Activated gamma-delta T cell (primary cell): ENCODE measurements around the gene EPHA4.

ENCODE experiments used
- DNase-seq: peaks from one replicate; lab custom pipeline; 2025; lab: John Stamatoyannopoulos, UW

EPHA4 gene

GRCh38 chr2:221439761-221440479 lies 132.2 kb downstream of the EPHA4 start:
- no peak for DNase-seq

- no peak for DNase-seq
These were observed 135.0 kb downstream of the EPHA4 start for GRCh38 chr2:221437056-221437455.

- DNase-seq, result no peak
These were observed 136.9 kb downstream of the EPHA4 start for GRCh38 chr2:221435171-221435570.

- no peak for DNase-seq
These were observed 138.0 kb downstream of the EPHA4 start for GRCh38 chr2:221434142-221434541.

GRCh38 chr2:221431477-221431876 lies 140.6 kb downstream of the EPHA4 start:
- no peak for DNase-seq

- no peak for DNase-seq
These were observed 142.2 kb downstream of the EPHA4 start for GRCh38 chr2:221429741-221430491.

GRCh38 chr2:221428896-221429295 lies 143.2 kb downstream of the EPHA4 start:
- DNase-seq, result no peak

- no peak for DNase-seq
These were observed 145.2 kb downstream of the EPHA4 start for GRCh38 chr2:221426929-221427328.

- DNase-seq, result no peak
These were observed 146.2 kb downstream of the EPHA4 start for GRCh38 chr2:221425891-221426290.

GRCh38 chr2:221425353-221425752 lies 146.8 kb downstream of the EPHA4 start:
- no peak for DNase-seq

- DNase-seq, result no peak
These were observed 148.8 kb downstream of the EPHA4 start for GRCh38 chr2:221423210-221423804.

- DNase-seq, result no peak
These were observed 149.4 kb downstream of the EPHA4 start for GRCh38 chr2:221422516-221423209.

GRCh38 chr2:221420245-221420644 lies 151.9 kb downstream of the EPHA4 start:
- DNase-seq, result no peak

- no peak for DNase-seq
These were observed 156.3 kb downstream of the EPHA4 start for GRCh38 chr2:221415789-221416188.

- no peak for DNase-seq
These were observed 159.1 kb downstream of the EPHA4 start for GRCh38 chr2:221412978-221413377.

- no peak for DNase-seq
These were observed 161.6 kb downstream of the EPHA4 start for GRCh38 chr2:221410487-221410886.

- no peak for DNase-seq
These were observed 164.3 kb downstream of the EPHA4 start for GRCh38 chr2:221407765-221408164.

- no peak for DNase-seq
These were observed 166.6 kb downstream of the EPHA4 start for GRCh38 chr2:221405521-221405920.

GRCh38 chr2:221402072-221402471 lies 170.0 kb downstream of the EPHA4 start:
- no peak for DNase-seq

GRCh38 chr2:221400411-221400810 lies 171.7 kb downstream of the EPHA4 start:
- no peak for DNase-seq

GRCh38 chr2:221399183-221399582 lies 172.9 kb downstream of the EPHA4 start:
- DNase-seq, result no peak

- DNase-seq, result no peak
These were observed 174.9 kb downstream of the EPHA4 start for GRCh38 chr2:221397187-221397586.
